Esophagus muscularis mucosa (tissue), 4 donors: Measurements from ENCODE around the gene PDP2. TPM values are rescaled to one million over a fixed set of nuclear protein-coding genes. Genes with fewer than 3 reads are reported as not detected.

Experiments
- DNase-seq: peaks from one replicate; pipeline ENCODE4 v3.0.0-alpha.2; 2017; ENCODE audit errors: extremely low spot score
- H3K27ac ChIP-seq, 4 donors: fragments of 200-600 bp; sonication (generic); replicated peaks in 1 of 4; 1 replicate in 3 of 4; 2 replicates in 1 of 4; pipeline ENCODE4 v1.5.1; 2016 to 2019; ENCODE audit warnings: mild to moderate bottlenecking in 1 of 4
- H3K27me3 ChIP-seq, 4 donors: fragments of 200-600 bp; sonication (generic); one replicate each; pipeline versions ENCODE4 v1.5.1 to v1.6.0; 2016 to 2019
- H3K36me3 ChIP-seq, 4 donors: fragments of 200-600 bp; sonication (generic); one replicate each; pipeline ENCODE4 v1.5.1; 2016 to 2019
- H3K4me1 ChIP-seq, 4 donors: fragments of 200-600 bp; sonication (generic); one replicate each; pipeline ENCODE4 v1.5.1; 2016 to 2019
- H3K4me3 ChIP-seq, 4 donors: fragments of 200-600 bp; sonication (generic); 1 replicate in 2 of 4; 2 replicates in 2 of 4; pipeline ENCODE4 v1.5.1; 2016 to 2019; ENCODE audit warnings: mild to moderate bottlenecking in 4 of 4, moderate library complexity in 1 of 4
- H3K9me3 ChIP-seq, 4 donors: fragments of 200-600 bp; sonication (generic); 1 replicate in 3 of 4; 2 replicates in 1 of 4; pipeline ENCODE4 v1.5.1; 2016 to 2019
- EP300 ChIP-seq: sonication (generic); formaldehyde crosslinking; IDR thresholded peaks from one replicate; pipeline ENCODE4 v1.6.1; 2017; ENCODE audit warnings: antibody characterized with exemption
- POLR2A ChIP-seq: fragments of 450-650 bp; IDR thresholded peaks from one replicate; pipeline ENCODE4 v1.6.1; 2017; ENCODE audit warnings: antibody characterized with exemption, moderate library complexity, mild to moderate bottlenecking, low read depth
- POLR2AphosphoS5 ChIP-seq, 2 donors: sonication (generic); formaldehyde crosslinking; IDR thresholded peaks; one replicate each; pipeline ENCODE4 v1.6.1; 2017; ENCODE audit warnings: antibody characterized with exemption in 2 of 2
- WGBS: methylation state at CpG from one replicate; pipeline ENCODE4 v1.1.5; 2018; 5-methylcytosine and 5-hydroxymethylcytosine counted together
- intact Hi-C: fragments of 100-400 bp; cut with DNase I; formaldehyde crosslinking; loops from one replicate; pipeline ENCODE4 v1.15.1; 2023
- total RNA-seq, 4 donors: library from RNA; depleted of rRNA; stranded (reverse); fragments of >200 nt; gene quantifications; one replicate each; pipeline versions ENCODE4 v1.1.0 to v1.2.1, GENCODE V29; 2016
- TF ChIP-seq, protein P1 (sequence below), 3 experiments: fragments of 200-600 bp in 2 of 3; fragments of 450-650 bp in 1 of 3; sonication (generic) in 2 of 3; IDR thresholded peaks; one replicate each; pipeline ENCODE4 v1.5.1; 2017 to 2019; ENCODE audit warnings: antibody characterized with exemption in 3 of 3, mild to moderate bottlenecking in 2 of 3, moderate library complexity in 1 of 3

The PDP2 gene
- total RNA-seq, 4 donors from 2014 or later, result 5.5 to 9.3 (median 7.6) TPM

- 9% methylated on average over 21 of the region's 23 CpGs for WGBS
- TF ChIP-seq EP300, result no peak
Observed at GRCh38 chr16:66881014-66881417, 701 bp downstream of the PDP2 start.

GRCh38 chr16:66881560-66881959, 1.2 kb downstream of the PDP2 start:
- peaks cover 12 to 38% (median 20%) of the 10 kb centered on the region in 4 donors for H3K36me3 ChIP-seq
- no peak for DNase-seq
- H3K4me1 ChIP-seq, result peaks cover 15 to 21% (median 18%) of the 10 kb centered on the region in 4 donors
- H3K27me3 ChIP-seq, result no peaks in the 10 kb centered on the region
- peak overlapping the region in 3 of 4 donors; percentile 72 to 79 (median 73) for H3K27ac ChIP-seq
- no peaks in the 10 kb centered on the region for H3K9me3 ChIP-seq
- peak overlapping the region in 3 of 4 donors; percentile 13 to 84 (median 80) for H3K4me3 ChIP-seq
- 88% methylated on average over 2 of the region's 2 CpGs for WGBS
- intact Hi-C loops, result no loop called here
- TF ChIP-seq EP300 (no peak), POLR2A (no peak), POLR2AphosphoS5 (IDR thresholded peaks at IDR 0.05) (no peak)
- TF ChIP-seq, protein P1, sequence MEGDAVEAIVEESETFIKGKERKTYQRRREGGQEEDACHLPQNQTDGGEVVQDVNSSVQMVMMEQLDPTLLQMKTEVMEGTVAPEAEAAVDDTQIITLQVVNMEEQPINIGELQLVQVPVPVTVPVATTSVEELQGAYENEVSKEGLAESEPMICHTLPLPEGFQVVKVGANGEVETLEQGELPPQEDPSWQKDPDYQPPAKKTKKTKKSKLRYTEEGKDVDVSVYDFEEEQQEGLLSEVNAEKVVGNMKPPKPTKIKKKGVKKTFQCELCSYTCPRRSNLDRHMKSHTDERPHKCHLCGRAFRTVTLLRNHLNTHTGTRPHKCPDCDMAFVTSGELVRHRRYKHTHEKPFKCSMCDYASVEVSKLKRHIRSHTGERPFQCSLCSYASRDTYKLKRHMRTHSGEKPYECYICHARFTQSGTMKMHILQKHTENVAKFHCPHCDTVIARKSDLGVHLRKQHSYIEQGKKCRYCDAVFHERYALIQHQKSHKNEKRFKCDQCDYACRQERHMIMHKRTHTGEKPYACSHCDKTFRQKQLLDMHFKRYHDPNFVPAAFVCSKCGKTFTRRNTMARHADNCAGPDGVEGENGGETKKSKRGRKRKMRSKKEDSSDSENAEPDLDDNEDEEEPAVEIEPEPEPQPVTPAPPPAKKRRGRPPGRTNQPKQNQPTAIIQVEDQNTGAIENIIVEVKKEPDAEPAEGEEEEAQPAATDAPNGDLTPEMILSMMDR (IDR thresholded peaks at IDR 0.05), result no peak

More at GRCh38 chr16:66881014-66881417, 701 bp downstream of the PDP2 start:
- Histone ChIP-seq H3K4me3 (peak overlapping the region; percentile 80 to 97 (median 88)), H3K27ac (peak overlapping the region; percentile 67 to 79 (median 72)), H3K4me1 (peaks cover 15 to 21% (median 18%) of the 10 kb centered on the region in 4 donors), H3K27me3 (no peaks in the 10 kb centered on the region), H3K36me3 (peaks cover 12 to 32% (median 17%) of the 10 kb centered on the region in 4 donors), H3K9me3 (no peaks in the 10 kb centered on the region)
- DNase-seq, result no peak
- intact Hi-C loops, result no loop called here

GRCh38 chr16:66881964-66882508, 1.7 kb downstream of the PDP2 start:
- Histone ChIP-seq H3K36me3 (peaks cover 12 to 43% (median 22%) of the 10 kb centered on the region in 4 donors), H3K9me3 (no peaks in the 10 kb centered on the region), H3K27me3 (no peaks in the 10 kb centered on the region), H3K4me1 (peaks cover 15 to 21% (median 18%) of the 10 kb centered on the region in 4 donors), H3K27ac (no peak overlapping the region), H3K4me3 (no peak overlapping the region)
- intact Hi-C loops, result no loop called here
- TF ChIP-seq EP300 (no peak), POLR2A (no peak), POLR2AphosphoS5 (IDR thresholded peaks at IDR 0.05) (no peak)
- TF ChIP-seq, protein P1 (IDR thresholded peaks at IDR 0.05), result no peak
- DNase-seq, result no peak
- 86% methylated on average over 8 of the region's 8 CpGs for WGBS

DNA sequence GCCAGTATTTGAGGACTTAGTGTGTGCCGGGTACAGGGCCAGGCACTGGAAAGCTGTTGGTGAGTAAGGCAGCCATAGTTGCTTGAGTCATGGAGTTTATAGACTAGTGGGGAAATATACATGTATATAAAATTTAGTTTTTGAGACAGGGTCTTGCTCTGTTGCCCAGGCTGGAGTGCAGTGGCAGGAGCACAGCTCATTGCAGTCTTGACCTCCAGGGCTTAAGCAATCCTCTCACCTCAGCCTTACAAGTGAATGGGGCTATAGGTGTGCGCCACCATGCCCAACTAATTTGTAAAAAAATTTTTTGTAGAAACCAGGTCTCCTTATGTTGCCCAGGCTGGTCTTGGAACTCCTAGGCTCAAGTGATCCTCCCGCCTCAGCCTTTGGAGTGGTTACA, 2.4 kb downstream of the PDP2 start:
- WGBS, result 91% methylated on average over 3 of the region's 3 CpGs
- no peak for DNase-seq
- Histone ChIP-seq H3K36me3 (peaks cover 12 to 46% (median 22%) of the 10 kb centered on the region in 4 donors), H3K4me3 (no peak overlapping the region), H3K4me1 (peaks cover 15 to 21% (median 18%) of the 10 kb centered on the region in 4 donors), H3K27me3 (no peaks in the 10 kb centered on the region), H3K27ac (no peak overlapping the region), H3K9me3 (no peaks in the 10 kb centered on the region)
- TF ChIP-seq, protein P1 (IDR thresholded peaks at IDR 0.05), result no peak
- no peak for TF ChIP-seq POLR2AphosphoS5 (IDR thresholded peaks at IDR 0.05)
- no peak for TF ChIP-seq POLR2A
- no peak for TF ChIP-seq EP300
- intact Hi-C loops, result no loop called here

DNA sequence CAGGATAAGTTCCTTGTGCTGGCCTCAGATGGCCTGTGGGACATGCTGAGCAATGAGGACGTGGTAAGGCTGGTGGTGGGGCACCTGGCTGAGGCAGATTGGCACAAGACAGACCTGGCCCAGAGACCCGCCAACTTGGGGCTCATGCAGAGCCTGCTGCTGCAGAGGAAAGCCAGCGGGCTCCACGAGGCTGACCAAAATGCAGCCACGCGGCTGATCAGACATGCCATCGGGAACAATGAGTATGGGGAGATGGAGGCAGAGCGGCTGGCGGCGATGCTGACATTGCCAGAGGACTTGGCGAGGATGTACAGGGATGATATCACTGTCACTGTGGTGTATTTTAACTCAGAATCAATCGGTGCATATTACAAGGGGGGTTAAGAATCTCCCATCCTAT, 5.2 kb downstream of the PDP2 start:
- 91% methylated on average over 10 of the region's 12 CpGs for WGBS
- Histone ChIP-seq H3K27me3 (no peaks in the 10 kb centered on the region), H3K27ac (no peak overlapping the region), H3K4me3 (no peak overlapping the region), H3K4me1 (peaks cover 10 to 15% (median 11%) of the 10 kb centered on the region in 4 donors), H3K9me3 (no peaks in the 10 kb centered on the region), H3K36me3 (peaks cover 12 to 46% (median 22%) of the 10 kb centered on the region in 4 donors)
- no peak for TF ChIP-seq POLR2AphosphoS5 (IDR thresholded peaks at IDR 0.05)
- no peak for TF ChIP-seq POLR2A
- no peak for TF ChIP-seq EP300
- TF ChIP-seq, protein P1 (IDR thresholded peaks at IDR 0.05), result no peak
- intact Hi-C loops, result no loop called here
- no peak for DNase-seq
